GM23338 (cell line): ENCODE results near the gene CD46. TPM values are rescaled to one million over a fixed set of nuclear protein-coding genes. Genes with fewer than 3 reads are reported as not detected.

Experiments used
- ATAC-seq: fragments of 200-7000 bp; cut with Tn5 transposase; 3 replicates; pipeline ENCODE4 v1.9.1; 2020
- DNase-seq: peaks from one replicate; pipeline ENCODE4 v3.0.0-alpha.2; 2015; ENCODE audit warnings: low spot score
- H2AFZ ChIP-seq: fragments of 200-600 bp; sonication (generic); 2 replicates; pipeline ENCODE4 v1.8.0; 2016; ENCODE audit warnings: antibody characterized with exemption, mild to moderate bottlenecking, moderate library complexity
- H3F3A ChIP-seq: fragments of 200-600 bp; sonication (generic); replicated peaks from 2 replicates; pipeline ENCODE4 v1.8.0; 2017; ENCODE audit warnings: antibody characterized with exemption, mixed run types, low read depth
- H3K27ac ChIP-seq: fragments of 200-600 bp; sonication (generic); 2 replicates; pipeline ENCODE4 v1.6.1; 2016; ENCODE audit warnings: low read depth
- H3K27me3 ChIP-seq: fragments of 200-600 bp; sonication (generic); 2 replicates; pipeline ENCODE4 v1.8.0; 2016; ENCODE audit warnings: mild to moderate bottlenecking, mixed run types, moderate library complexity; ENCODE audit not compliant: insufficient read depth
- H3K36me3 ChIP-seq: fragments of 200-600 bp; sonication (generic); 2 replicates; pipeline ENCODE4 v1.8.0; 2016; ENCODE audit warnings: mild to moderate bottlenecking; ENCODE audit not compliant: insufficient read depth
- H3K4me1 ChIP-seq: fragments of 200-600 bp; sonication (generic); 2 replicates; pipeline ENCODE4 v1.8.0; 2016; ENCODE audit warnings: mild to moderate bottlenecking, moderate library complexity; ENCODE audit not compliant: insufficient read depth
- H3K4me2 ChIP-seq: fragments of 200-600 bp; sonication (generic); 2 replicates; pipeline ENCODE4 v1.7.1; 2017; ENCODE audit warnings: mixed run types
- H3K4me3 ChIP-seq: fragments of 200-600 bp; sonication (generic); 2 replicates; pipeline ENCODE4 v1.6.1; 2016; ENCODE audit warnings: mixed run types
- H3K79me2 ChIP-seq: fragments of 200-600 bp; sonication (generic); replicated peaks from 2 replicates; pipeline ENCODE4 v1.8.0; 2017; ENCODE audit warnings: mild to moderate bottlenecking; ENCODE audit not compliant: insufficient read depth
- H3K9me2 ChIP-seq: fragments of 200-600 bp; sonication (generic); 2 replicates; pipeline ENCODE4 v1.8.0; 2017; ENCODE audit not compliant: insufficient read depth
- H4K20me1 ChIP-seq: fragments of 200-600 bp; sonication (generic); replicated peaks from 2 replicates; pipeline ENCODE4 v1.8.0; 2017; ENCODE audit warnings: mild to moderate bottlenecking; ENCODE audit not compliant: insufficient read depth
- H3K27ac Mint-ChIP-seq: 2 replicates; pipeline ENCODE4 v1.8.0; 2020; ENCODE audit warnings: inconsistent platforms, mild to moderate bottlenecking, moderate library complexity, mixed read lengths
- H3K27me3 Mint-ChIP-seq: 3 replicates; pipeline ENCODE4 v1.8.0; 2022; ENCODE audit warnings: low read depth, mild to moderate bottlenecking, moderate library complexity, mixed read lengths, inconsistent platforms; ENCODE audit not compliant: insufficient read depth, poor library complexity
- H3K36me3 Mint-ChIP-seq: 3 replicates; pipeline ENCODE4 v1.8.0; 2021; ENCODE audit warnings: low read depth, mild to moderate bottlenecking, inconsistent platforms, moderate library complexity, mixed read lengths
- H3K4me1 Mint-ChIP-seq: 3 replicates; pipeline ENCODE4 v1.8.0; 2020; ENCODE audit warnings: mild to moderate bottlenecking, inconsistent platforms, mixed read lengths
- H3K4me3 Mint-ChIP-seq: 3 replicates; pipeline ENCODE4 v1.8.0; 2021; ENCODE audit warnings: moderate library complexity, mild to moderate bottlenecking, inconsistent platforms, mixed read lengths
- H3K9me3 Mint-ChIP-seq: 3 replicates; pipeline ENCODE4 v1.8.0; 2020; ENCODE audit warnings: moderate library complexity, mild to moderate bottlenecking, inconsistent platforms, mixed read lengths
- CREB1 ChIP-seq: fragments of 250-450 bp; sonication (Bioruptor Pico); IDR thresholded peaks from 2 replicates; pipeline ENCODE4 v1.5.0; 2020; ENCODE audit warnings: low read depth, mild to moderate bottlenecking, moderate library complexity
- EZH2phosphoT487 ChIP-seq: fragments of 200-600 bp; sonication (generic); IDR thresholded peaks from one replicate; pipeline ENCODE4 v1.8.1; 2018; ENCODE audit warnings: antibody characterized with exemption; ENCODE audit not compliant: unreplicated experiment
- JUNB ChIP-seq: IDR thresholded peaks from one replicate; pipeline ENCODE4 v1.6.1; 2016; ENCODE audit warnings: antibody characterized with exemption; ENCODE audit not compliant: unreplicated experiment
- NANOG ChIP-seq: IDR thresholded peaks from 2 replicates; pipeline ENCODE4 v1.6.1; 2016; ENCODE audit warnings: antibody characterized with exemption, borderline replicate concordance
- POLR2AphosphoS5 ChIP-seq: IDR thresholded peaks from 2 replicates; pipeline ENCODE4 v1.6.1; 2016; ENCODE audit warnings: antibody characterized with exemption, low read depth
- ZNF331 ChIP-seq: fragments of 250-450 bp; sonication (Bioruptor Pico); IDR thresholded peaks from 2 replicates; pipeline ENCODE4 v1.5.0; 2020; ENCODE audit warnings: low read depth, mild to moderate bottlenecking, moderate library complexity
- polyA plus RNA-seq: library from polyadenylated mRNA; unstranded; fragments of >200 nt; fragmentation: Nextera tagmentation; extraction: Ambion mirVana; gene quantifications from 2 replicates; pipeline ENCODE4 v1.2.1, GENCODE V29; 2016
- total RNA-seq: library from RNA; depleted of rRNA; stranded (reverse); fragments of >200 nt; shearing (Covaris generic); gene quantifications from 2 replicates; pipeline ENCODE4 v1.2.3, GENCODE V29; 2014
- TF ChIP-seq, protein P1 (sequence below): IDR thresholded peaks from one replicate; pipeline ENCODE4 v1.6.1; 2018; ENCODE audit warnings: antibody characterized with exemption; ENCODE audit not compliant: unreplicated experiment
- TF ChIP-seq, protein P2 (sequence below): IDR thresholded peaks from 2 replicates; pipeline ENCODE4 v1.6.1; 2016; ENCODE audit warnings: antibody characterized with exemption
- TF ChIP-seq, protein P3 (sequence below), 2 experiments: fragments of 200-600 bp in 1 of 2; sonication (generic) in 1 of 2; conservative IDR thresholded peaks; 2 replicates each; pipeline versions ENCODE4 v1.5.1 to v1.6.1; 2016 to 2017; ENCODE audit warnings: antibody characterized with exemption in 2 of 2, low read depth in 2 of 2, mild to moderate bottlenecking in 2 of 2, moderate library complexity in 1 of 2

Gene CD46
- total and polyA plus RNA-seq, 2 experiments from 2014 or later = 199 to 209 TPM

DNA sequence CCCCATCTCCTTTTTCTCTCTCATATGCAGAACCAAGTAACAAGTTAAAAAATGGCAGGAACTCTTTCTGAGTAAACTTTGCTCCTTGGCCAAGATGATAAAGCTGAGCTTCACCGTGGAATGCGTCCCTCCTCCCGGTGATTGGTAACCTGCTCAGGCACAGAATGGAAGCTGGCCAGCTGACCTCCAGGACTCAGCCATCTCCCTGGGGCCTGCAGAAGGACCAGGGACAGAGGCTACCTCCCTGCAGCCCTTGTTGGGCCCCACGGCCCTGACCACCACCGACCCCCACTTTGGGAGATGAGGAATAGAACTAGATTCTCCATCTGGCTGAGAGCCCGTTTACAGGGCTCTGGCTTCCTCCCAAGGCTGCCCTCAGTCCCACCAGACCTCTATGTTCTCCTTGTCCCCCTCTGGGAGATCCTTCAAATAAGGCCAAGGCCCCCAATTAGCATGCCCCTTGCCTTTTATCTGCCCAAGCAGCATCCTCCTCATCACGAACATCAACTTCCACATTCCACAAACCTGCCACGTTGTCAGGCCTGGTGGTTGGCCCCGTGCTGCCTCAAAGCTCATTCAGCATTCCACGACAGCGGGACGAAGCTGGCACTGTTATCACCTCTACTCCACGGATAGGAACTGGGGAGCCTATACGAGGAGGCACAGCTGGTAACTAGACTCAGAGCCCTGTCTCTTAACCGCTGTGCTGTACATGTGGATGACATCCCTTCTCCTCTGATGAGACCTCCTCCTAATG, 84.9 kb downstream of the CD46 start (continued):
- TF ChIP-seq, protein P1, sequence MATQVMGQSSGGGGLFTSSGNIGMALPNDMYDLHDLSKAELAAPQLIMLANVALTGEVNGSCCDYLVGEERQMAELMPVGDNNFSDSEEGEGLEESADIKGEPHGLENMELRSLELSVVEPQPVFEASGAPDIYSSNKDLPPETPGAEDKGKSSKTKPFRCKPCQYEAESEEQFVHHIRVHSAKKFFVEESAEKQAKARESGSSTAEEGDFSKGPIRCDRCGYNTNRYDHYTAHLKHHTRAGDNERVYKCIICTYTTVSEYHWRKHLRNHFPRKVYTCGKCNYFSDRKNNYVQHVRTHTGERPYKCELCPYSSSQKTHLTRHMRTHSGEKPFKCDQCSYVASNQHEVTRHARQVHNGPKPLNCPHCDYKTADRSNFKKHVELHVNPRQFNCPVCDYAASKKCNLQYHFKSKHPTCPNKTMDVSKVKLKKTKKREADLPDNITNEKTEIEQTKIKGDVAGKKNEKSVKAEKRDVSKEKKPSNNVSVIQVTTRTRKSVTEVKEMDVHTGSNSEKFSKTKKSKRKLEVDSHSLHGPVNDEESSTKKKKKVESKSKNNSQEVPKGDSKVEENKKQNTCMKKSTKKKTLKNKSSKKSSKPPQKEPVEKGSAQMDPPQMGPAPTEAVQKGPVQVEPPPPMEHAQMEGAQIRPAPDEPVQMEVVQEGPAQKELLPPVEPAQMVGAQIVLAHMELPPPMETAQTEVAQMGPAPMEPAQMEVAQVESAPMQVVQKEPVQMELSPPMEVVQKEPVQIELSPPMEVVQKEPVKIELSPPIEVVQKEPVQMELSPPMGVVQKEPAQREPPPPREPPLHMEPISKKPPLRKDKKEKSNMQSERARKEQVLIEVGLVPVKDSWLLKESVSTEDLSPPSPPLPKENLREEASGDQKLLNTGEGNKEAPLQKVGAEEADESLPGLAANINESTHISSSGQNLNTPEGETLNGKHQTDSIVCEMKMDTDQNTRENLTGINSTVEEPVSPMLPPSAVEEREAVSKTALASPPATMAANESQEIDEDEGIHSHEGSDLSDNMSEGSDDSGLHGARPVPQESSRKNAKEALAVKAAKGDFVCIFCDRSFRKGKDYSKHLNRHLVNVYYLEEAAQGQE = no peak
- TF ChIP-seq JUNB = no peak
- TF ChIP-seq ZNF331 (CRISPR knock-in tag) = no peak
- no peak for TF ChIP-seq CREB1 (CRISPR knock-in tag)

DNA sequence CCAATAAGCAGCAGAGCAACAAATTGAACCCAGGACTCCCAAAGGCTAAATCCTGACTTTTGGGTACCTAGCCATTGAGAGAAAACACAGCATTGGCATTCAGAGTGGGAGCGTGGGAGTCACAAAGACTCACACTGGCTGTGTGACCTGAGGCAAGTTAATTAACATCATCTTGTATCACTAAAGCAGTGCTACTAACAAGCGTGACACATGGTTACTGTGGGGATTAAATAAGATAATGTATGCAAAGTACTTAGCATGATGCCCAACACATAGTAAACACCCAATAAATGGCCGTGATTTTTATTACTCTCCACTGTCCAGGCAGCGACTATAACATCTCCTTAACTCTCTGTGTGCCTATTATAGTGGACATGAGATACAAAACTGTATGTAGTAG, 85.8 kb downstream of the CD46 start:
- no peaks in the 10 kb centered on the region for H3K36me3 Mint-ChIP-seq

More for the DNA sequence above, 85.8 kb downstream of the CD46 start:
- Histone ChIP-seq H3K36me3 (no peaks in the 10 kb centered on the region), H3K4me3 (no peak overlapping the region), H3K9me2 (0 out of 2 replicates have a peak, but pooled peaks cover 6% of the 10 kb centered on the region), H4K20me1 (no peaks in the 10 kb centered on the region), H3K79me2 (no peaks in the 10 kb centered on the region), H3K27me3 (no peaks in the 10 kb centered on the region), H2AFZ (no peak overlapping the region), H3K27ac (no peak overlapping the region), H3K4me2 (no peak overlapping the region), H3F3A (no peaks in the 10 kb centered on the region), H3K4me1 (no peaks in the 10 kb centered on the region)
- Mint-ChIP-seq H3K27me3 (peaks cover 5% of the 10 kb centered on the region), H3K4me3 (no peak overlapping the region), H3K4me1 (peaks cover 7% of the 10 kb centered on the region; the same call in 2 of the 3 replicates), H3K27ac (no peak overlapping the region), H3K9me3 (no peaks in the 10 kb centered on the region)
- no peak for ATAC-seq
- TF ChIP-seq, protein P2, sequence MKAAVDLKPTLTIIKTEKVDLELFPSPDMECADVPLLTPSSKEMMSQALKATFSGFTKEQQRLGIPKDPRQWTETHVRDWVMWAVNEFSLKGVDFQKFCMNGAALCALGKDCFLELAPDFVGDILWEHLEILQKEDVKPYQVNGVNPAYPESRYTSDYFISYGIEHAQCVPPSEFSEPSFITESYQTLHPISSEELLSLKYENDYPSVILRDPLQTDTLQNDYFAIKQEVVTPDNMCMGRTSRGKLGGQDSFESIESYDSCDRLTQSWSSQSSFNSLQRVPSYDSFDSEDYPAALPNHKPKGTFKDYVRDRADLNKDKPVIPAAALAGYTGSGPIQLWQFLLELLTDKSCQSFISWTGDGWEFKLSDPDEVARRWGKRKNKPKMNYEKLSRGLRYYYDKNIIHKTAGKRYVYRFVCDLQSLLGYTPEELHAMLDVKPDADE = no peak
- TF ChIP-seq, protein P3, sequence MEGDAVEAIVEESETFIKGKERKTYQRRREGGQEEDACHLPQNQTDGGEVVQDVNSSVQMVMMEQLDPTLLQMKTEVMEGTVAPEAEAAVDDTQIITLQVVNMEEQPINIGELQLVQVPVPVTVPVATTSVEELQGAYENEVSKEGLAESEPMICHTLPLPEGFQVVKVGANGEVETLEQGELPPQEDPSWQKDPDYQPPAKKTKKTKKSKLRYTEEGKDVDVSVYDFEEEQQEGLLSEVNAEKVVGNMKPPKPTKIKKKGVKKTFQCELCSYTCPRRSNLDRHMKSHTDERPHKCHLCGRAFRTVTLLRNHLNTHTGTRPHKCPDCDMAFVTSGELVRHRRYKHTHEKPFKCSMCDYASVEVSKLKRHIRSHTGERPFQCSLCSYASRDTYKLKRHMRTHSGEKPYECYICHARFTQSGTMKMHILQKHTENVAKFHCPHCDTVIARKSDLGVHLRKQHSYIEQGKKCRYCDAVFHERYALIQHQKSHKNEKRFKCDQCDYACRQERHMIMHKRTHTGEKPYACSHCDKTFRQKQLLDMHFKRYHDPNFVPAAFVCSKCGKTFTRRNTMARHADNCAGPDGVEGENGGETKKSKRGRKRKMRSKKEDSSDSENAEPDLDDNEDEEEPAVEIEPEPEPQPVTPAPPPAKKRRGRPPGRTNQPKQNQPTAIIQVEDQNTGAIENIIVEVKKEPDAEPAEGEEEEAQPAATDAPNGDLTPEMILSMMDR (conservative IDR thresholded peaks at IDR 0.05; ENCODE audit: low read depth in 2 of 2) = no peak
- TF ChIP-seq JUNB = no peak
- no peak for TF ChIP-seq EZH2phosphoT487
- no peak for TF ChIP-seq CREB1 (CRISPR knock-in tag)
- no peak for TF ChIP-seq NANOG
- TF ChIP-seq POLR2AphosphoS5 = no peak
- DNase-seq = no peak
